Activated T-cell treated with anti-CD3 and anti-CD28 coated beads, Interleukin-2, amount 50 U/mL, for 48 hours (primary cell): ENCODE data around the gene CACNG5.

Source experiments
- DNase-seq, 2 experiments: peaks; one replicate each; pipeline ENCODE4 v3.0.0-alpha.2; 2020

CACNG5 gene

DNA sequence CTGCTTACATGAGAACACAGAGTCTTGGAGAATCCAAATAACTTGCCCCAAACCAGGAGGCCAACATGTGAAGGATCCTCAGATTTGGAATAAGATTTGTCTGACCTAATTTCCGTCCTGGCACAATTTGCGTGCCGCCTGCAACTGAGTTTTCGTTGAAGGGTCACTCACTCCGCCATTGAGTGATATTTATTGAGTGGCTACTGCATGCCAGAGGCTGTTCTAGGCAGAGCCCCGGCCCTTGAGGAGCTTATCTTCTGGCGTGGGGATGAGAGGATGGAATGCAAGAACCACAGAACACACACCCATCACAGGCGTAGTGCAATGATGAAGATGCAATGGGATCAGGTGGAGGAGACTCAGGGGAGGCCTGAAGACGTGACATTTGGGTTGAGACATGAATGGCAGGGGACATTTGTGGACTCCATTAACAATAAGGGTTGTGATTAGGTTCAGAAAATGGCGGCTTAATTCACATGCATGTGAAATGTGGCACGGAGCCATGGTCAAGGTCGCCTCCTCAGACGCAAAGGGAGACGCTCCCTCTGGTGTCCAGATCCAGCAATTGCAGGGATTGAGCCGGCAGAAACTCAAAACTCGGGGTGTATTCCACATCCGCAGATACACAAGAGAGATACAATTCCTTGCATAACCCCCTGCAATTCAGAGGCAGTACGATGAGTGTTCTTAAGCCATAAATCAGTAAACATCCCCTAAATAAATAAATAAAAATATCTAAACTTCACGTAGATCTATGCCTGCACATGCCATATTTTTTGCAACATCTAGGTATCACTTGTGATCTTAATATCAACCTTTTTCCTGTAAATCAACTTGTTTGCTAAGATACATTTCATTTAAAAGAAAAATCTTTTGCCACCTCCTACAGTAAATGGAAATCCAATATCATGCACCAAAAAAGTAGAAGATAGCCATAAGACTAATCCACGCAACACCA lies 71.7 kb downstream of the CACNG5 start:
- DNase-seq, result peak; percentile 80 to 82

DNA sequence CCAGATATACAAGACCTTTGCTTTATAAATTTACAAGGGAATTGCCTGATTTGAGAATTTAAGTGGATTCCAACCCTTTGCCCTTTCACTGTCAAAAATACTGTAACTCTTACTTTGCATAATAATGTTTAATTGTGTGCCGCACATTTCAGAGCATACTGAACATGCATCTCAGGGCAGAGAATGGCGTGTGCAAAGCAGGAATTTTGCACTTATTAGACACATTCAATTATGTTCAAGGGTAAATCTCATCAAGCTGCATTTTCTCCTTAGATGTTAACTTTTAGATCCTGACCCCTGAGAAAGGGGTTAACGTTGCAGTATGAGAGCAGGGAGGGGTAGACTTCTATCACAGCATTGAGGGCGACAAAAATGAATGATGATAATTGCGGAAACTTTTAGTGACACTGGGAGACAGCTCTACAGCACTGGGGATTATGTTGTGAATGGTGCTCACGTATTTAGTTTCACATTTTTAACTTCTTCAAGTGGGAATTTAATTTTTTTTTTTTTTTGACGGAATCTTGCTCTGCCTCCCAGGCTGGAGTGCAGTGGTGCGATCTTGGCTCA lies 75.0 kb downstream of the CACNG5 start:
- no peak for DNase-seq

DNA sequence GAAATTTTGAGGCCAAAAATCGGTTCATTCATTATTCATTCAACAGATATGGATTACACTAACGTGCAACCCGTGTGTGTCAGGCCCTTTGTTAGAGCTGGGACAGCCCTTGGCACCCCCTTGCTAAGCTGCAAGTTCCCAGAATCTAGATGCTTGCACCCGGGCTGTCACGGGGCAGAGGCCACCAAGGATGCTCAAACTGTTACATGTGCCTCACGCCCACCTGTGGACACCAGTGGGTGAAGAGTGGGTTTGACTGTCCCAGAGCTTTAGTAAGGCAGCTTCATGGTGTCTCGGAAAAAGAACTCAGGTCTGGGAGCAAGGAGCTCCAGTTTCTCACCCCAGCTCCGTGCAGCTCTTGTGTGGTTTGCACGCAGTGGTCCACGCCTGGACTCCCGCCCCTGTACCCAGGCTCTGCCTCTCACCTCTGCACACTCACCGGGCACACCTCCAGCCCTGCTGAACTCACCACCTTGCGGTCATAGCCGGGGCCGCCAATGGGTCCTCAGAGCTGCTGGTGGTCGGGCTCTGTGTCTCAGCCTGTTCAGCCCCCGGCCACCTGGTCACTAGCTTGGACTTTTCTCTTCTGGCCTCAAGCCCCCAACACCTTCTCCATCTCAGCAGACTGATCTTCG lies 75.9 kb downstream of the CACNG5 start:
- DNase-seq, result no peak

DNA sequence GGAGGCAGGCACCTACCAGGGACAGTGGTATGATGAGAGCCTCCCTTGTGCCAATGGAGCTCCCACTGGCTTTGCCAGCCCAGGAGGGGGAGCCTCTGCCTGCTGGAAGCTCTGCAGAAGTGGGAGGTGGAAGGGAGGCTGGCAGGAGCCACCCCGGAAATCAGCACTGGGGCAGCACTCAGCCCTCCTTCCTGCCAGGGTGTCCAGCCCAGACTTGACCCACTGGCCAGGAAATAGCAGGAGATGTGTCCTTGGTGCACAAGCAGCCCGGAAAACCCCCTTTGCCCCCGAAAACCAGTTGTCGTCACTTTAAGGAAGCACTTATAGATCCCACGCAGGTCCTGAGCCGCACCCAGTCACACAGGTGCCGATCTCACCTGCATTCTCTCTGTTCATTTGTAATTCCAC lies 80.3 kb downstream of the CACNG5 start:
- DNase-seq, result no peak

DNA sequence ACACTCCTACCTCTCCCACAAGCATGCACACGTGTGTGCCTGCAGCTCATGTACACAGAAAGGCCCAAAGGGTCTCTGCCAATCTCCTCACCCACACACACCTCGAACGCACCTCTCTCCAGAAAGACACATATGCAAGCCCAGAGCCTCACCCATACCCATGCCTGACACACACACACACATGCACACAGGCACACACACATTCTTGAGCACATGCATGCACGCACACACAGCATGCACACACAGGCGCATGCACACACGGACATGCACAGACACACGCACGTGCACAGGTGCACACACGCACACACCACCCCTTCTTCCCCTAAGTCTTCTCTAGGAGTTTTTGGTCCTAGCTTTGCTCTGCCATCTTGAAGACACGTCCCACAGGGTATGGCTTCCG lies 80.9 kb downstream of the CACNG5 start:
- DNase-seq, result no peak

DNA sequence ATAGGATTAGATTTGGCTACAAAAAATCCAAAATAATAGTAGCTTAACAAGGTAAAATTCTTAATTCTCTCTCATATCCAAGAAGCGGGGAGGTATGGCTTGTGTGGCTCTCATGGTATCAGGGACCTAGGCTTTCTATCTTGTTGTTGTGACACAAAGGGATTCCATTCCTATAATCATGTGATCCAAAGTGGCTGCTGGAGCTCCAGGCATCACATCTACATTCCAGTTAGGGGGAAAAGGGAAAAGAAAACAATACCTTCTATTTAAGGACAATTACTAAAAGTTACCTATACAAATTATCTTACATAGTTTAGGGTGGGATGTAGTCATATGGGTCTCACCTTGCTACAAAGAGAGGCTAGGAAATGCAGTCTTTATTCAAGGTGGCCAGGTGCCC lies 82.0 kb downstream of the CACNG5 start:
- no peak for DNase-seq

DNA sequence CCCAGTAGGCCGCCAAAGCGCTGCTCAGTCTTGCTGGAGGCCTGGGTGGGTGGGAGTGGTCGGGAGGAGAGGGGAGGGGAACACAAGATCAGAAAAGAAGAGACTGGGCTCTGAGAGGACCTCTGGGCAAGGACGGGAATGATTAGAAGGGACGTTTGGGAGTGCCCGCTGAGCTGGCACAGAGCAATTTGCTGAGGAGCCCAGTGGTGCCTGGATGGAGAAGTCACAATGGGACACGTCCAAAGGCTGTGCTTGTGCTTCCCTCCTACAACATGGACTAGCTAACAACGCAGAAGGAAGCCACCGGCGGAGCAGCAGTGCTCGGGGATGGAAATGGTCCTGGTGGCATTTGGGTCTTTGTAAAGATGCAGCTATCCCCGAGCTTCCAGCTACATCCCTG lies 84.0 kb downstream of the CACNG5 start:
- DNase-seq, result no peak

DNA sequence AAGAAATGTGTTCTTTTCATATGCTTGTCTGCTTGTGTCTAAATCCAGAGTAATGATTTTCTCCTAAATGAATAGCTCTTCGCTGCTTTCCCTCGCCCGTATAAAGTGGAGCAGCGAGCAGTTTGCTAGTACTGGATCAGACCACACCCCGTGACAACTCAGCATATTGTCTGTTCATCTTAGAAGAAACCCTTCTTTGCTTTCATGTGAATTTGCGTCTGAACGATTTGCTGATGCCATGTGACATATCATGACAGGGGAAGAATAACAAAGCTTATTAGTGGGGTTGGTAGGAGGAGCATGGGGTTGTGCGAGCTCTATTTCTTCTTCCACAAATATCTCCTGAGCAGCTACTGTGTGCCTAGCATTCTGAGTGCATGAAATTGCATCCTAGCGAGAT lies 85.5 kb downstream of the CACNG5 start:
- no peak for DNase-seq

DNA sequence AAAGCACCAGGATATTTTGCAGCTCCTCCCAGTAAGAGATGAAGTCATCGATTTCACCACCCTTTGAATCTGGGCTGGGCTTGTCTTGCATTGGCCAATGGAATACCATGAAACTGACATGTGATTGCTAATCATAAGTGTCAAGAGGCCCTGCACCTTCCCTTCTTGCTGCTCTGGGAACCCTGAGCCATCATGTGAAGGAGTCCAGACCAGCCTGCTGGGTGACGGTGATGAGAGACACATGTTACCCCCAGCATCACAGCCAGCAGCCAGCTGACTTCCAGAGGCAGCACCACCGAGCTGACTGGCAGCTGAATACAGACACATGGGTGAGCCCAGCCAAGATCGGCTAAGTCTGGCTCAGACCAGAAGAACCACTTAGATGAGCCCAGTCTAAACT lies 86.0 kb downstream of the CACNG5 start:
- no peak for DNase-seq

DNA sequence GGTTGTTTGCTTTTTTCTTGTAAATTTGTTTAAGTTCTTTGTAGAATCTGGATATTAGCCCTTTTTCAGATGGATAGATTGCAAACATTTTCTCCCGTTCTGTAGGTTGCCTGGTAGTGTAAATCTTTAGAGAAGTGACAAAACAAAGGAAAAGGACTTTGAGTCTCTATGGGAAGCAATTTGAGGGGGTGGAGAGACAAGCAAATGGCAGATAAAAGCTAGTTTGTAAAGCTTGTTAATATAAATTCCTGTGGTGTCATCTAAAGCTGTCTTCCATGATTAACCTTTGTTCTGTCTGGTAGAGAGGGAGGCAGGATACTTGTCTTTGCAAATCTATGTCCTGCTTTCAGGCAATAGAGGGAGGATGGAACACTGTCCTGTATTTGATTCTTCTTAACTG lies 89.0 kb downstream of the CACNG5 start:
- DNase-seq, result no peak

DNA sequence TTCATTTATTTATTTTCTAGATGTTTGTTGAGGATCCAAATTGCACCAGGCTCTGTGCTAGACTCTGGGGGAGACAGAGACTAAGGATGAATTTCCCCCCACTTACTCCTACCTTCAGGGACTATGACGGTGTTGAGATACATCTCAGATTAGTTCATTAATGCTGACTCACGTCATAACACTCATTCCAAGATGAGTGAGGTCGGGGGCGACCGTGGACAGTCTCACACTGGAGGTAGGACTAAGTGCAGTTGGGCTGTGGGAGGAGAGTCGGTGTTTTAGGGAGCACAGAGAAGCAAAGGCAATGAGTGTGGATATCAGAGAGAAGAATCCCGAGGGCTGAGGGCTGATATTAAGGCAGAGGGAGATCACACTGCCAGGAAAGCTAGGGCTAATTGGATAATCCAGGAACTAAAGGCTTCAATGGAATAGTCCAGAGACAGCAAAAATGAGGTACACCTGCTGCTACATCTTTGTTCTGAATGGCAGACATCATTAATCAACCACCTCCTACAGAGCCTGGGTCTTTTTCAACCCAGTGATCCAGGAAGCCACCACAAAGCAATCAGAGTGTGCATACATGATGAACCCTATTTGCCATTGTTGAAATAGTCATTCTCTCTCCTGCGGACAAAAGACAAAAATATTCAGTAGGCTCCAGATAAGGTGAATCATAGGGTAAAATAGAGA lies 91.0 kb downstream of the CACNG5 start:
- DNase-seq, result no peak

DNA sequence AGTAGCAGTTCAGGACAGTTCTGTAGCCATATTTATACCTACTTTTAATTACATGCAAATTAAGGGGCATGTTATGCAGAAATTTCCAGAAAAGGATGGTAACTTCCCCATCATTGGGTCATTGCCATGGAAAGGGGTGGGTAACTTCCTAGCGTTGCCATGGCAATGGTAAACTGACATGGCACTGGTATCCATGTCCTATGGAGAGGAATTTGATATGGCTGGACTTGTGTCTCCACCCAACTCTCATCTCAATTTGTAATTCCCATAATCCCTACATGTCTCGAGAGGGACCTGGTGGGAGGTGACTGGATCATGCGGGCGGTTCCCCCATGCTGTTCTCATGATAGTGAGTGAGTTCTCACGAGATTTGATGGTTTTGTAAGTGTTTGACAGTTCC lies 94.0 kb downstream of the CACNG5 start:
- no peak for DNase-seq

DNA sequence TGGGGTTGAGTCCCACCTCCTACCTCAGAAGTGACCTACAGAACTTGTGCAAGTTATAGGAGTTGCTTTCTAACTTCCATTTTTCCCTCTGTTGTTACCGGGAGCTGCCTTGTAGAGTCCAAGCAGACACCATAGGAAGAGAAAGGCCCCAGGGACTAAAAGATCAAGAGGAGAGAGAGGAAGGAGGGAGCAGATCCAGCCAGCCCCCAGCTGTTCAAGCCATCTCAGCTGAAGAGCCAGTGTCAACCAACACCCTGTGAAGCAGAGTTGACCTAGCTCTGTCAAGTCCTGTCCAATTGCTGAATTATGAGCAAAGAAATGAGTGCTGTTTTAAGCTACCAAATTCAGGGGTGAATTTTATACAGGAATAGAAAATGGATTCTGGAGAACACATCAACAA lies 94.7 kb downstream of the CACNG5 start:
- no peak for DNase-seq

DNA sequence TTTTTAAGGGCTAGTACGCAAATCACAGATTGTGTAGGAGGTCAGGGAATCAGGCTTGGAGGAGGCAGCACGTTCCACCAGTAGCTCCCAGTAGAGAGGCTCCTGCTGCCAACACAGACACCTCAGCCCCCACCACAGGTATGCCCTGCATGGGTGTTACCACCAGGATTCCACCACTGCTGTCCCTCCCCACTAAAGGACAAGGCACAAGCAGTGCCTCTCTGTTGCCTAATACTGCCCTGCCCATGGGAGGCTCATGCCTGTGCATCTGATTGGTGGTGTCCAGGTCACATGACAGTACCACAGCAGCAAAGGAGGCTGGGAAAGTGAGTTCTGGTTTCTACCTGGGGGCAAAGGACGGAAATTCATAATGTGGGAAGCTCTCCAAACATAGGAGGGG lies 96.0 kb downstream of the CACNG5 start:
- DNase-seq, result no peak

DNA sequence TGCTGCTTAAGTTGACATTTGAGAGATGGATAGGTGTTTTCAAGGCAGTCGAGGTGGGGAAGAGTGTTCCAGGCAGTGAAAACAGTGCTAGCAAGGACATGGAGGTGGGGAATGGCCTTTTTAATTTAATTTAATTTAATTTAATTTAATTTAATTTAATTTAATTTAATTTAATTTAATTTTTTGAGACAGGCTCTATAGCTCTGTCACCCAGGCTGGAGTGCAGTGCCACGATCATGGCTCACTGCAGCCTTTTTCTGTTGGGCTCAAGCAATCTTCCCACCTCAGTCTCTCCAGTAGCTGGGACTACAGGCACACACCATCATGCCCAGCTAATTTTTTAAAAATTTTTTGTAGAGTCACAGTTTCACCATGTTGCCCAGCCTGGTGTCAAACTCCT lies 97.4 kb downstream of the CACNG5 start:
- DNase-seq, result no peak

DNA sequence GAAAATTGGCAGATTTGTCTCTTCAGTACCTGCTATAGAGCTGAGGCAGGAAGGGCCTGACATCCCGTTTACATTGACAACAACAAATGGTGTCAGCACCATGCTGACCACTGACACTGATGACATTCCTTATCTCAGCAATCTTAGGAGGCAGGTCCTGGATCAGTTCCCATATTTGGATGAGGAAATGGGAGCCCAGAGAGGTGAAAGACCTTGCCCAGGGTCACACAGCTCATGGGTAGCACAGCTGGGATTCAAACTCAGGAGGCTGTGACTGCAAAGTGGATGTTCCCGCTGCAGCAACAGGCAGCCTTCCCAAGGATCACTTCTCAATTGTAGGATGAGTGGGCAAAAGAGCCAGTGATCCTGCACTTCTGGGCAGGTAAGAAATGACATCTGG lies 99.1 kb downstream of the CACNG5 start:
- DNase-seq, result no peak
